ENCODE measurements around the gene PAX3.

DNA sequence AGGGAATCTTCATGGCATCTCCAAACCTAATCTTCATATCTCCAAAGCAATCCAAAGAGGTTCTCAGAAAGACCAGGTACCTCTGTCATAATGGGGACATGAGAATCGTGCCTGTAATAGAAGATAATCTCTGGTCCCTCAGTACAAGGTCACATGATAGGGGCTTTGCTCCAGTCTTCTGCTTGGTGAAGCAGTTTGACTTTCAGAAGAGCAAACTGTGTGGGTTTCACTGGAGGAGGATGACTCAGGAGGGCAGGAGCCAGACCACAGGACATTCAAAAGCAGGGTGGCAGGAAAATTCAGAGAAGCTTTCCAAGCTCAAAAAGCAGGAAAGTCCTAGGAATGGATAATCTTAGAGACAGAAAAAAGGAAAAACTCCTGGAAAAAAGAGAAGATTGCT lies 10.6 kb upstream of the PAX3 start:
- TF ChIP-seq, protein P1, sequence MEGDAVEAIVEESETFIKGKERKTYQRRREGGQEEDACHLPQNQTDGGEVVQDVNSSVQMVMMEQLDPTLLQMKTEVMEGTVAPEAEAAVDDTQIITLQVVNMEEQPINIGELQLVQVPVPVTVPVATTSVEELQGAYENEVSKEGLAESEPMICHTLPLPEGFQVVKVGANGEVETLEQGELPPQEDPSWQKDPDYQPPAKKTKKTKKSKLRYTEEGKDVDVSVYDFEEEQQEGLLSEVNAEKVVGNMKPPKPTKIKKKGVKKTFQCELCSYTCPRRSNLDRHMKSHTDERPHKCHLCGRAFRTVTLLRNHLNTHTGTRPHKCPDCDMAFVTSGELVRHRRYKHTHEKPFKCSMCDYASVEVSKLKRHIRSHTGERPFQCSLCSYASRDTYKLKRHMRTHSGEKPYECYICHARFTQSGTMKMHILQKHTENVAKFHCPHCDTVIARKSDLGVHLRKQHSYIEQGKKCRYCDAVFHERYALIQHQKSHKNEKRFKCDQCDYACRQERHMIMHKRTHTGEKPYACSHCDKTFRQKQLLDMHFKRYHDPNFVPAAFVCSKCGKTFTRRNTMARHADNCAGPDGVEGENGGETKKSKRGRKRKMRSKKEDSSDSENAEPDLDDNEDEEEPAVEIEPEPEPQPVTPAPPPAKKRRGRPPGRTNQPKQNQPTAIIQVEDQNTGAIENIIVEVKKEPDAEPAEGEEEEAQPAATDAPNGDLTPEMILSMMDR (IDR thresholded peaks at IDR 0.05): no peak
- TF ChIP-seq POLR2A (IDR thresholded peaks at IDR 0.05): no peak
